Stimulated activated CD4-positive, alpha-beta T cell treated with anti-CD3 and anti-CD28 coated beads, Interleukin-1b, Interleukin-23, amount 100 ng/mL, for 48 hours (primary cell): ENCODE measurements around the gene TGOLN2.
"Not testable (repeated sequence)": the region's sequence is repeated elsewhere in the genome, so short reads cannot be mapped to it uniquely, and the experiment has no call there.

Source experiments
- DNase-seq: peaks from one replicate; pipeline ENCODE4 v3.0.0-alpha.2; 2020

Gene TGOLN2

DNA sequence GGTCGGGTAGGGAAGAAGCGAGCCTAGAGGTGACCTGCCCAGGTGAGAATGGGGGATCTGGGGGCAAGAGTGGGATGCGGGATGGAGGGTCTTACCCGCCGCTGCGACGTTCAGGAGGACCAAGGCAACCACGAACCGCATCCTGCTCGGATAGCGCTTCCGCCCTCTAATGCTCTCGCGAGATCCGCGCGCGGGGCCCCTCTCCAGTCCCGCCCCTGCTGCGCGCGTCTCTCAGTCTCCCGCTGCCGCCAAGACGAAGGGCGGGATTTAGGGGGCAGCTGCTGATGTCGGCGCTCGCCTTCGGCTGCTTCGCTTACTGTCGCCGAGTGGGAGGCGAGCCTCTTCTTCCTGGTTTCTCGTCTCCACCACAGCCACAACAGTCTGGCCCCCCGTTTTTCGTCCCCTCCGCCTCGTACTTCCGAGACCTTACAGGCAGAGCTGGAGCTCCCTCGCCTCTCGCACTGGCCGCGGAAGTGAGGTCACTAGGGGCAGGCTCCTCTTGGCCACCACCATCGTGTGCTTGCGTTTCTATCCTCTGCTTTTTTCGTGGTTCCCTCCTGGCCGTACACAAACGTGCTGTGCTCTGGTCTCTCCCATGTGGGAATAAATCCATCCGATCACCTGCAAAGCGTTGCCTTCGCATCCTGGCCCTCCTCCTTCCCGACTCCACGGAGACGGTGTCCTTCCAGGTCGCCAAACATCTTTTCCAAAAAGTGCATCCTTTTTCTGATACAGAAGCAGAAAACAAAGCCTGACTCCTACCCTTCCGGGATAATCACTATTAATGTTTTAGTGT is at the start of gene TGOLN2:
TGOLN2 (minus strand) TSS at position 168 of the 796 bp plus-strand sequence; CDS start at position 141, 27 bp downstream.
- DNase-seq, result peak; percentile 93

- DNase-seq, result no peak
Observed at GRCh38 chr2:85377083-85377482, 49.3 kb upstream of the TGOLN2 start.

- no peak for DNase-seq
Observed at GRCh38 chr2:85376291-85377065, 48.7 kb upstream of the TGOLN2 start.

DNA sequence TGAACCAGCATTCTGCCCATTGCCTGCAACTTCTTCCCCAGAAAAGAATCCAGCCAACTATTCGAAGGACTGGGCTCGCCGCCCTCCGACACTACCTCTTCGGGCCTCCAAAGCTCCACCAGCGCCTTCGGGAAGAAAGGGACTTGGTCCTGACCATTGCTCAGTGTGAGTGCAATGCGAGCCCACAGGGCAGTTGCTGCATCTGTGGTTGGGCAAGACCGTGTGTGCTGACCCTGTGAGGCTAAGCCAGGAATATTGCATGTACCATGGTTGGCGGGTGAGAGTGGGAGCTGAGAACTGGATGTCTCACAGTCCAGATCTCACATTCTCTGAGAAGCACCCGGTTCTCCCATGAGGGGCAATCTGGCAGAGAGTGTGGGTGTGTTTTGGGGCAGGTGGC is 43.3 kb upstream of the TGOLN2 start:
- no peak for DNase-seq

- no peak for DNase-seq
Observed at GRCh38 chr2:85369500-85369899, 41.7 kb upstream of the TGOLN2 start.

DNA sequence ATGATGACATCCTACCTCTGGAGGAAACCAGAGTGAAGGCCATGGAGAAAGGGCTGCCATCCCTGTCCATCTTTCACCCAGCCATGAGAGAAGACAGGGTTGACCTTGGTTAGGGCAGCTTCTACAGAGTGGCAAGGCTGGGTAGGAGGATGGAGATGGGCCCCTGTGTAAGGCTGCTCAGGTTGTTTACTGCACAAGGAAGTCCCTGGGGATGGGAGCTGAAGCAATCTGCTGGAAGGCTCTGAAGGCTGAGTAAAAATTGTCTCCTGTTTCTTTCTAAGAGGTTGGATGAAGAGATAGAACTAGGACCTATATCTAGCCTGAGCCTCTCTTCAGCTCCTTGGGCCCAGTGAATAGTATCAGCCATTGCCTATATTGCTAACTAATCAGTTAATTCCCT is 41.1 kb upstream of the TGOLN2 start:
- DNase-seq, result no peak

- no peak for DNase-seq
Observed at GRCh38 chr2:85367180-85367579, 39.4 kb upstream of the TGOLN2 start.

DNA sequence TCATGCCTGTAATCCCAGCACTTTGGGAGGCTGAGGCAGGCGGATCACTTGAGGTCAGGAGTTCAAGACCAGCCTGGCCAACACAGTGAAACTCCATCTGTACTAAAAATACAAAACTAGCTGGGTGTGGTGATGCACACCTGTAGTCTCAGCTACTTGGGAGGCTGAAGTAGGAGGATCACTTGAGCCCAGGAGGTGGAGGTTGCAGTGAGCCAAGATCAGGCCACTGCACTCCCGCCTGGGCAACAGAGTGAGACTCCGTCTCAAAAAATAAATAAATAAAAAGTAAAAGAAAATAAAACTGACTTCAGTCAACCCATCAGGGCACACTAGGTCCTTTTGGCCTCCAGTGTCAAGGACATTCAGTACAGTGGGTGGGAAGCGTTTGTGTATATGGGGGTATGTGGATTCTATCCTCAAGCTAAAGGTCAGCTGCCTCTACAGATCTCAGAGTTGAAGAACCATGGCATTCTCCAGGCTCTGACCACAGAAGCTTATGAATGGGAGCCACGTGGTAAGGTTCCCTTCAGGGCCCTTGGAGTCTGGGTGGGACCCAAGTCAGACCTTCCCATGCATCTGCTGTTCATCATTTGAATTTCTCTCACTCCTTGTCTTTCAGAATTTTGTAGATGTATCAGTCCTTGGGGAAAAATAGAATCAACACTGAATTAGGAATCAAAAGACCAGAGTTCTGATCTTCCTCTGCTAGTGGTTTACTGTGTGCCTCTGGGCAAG is 35.0 kb upstream of the TGOLN2 start:
- not testable (repeated sequence) for DNase-seq

DNA sequence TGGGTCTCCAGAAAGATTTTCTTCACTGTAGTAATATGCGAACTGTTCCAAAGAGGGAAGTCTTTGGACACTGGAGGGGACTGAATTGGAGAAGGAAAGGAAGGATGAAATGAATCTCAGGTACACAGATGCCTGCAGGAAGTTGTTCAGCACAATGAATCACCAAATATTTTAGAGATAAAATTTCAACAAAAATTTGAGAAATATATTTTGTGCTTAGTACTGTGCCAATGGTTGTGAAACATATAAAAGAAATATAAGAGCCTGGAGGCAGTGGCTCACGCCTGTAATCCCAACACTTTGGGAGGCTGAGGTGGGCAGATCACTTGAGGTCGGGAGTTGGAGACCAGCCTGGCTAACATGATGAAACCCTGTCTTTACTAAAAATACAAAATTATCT is 29.9 kb upstream of the TGOLN2 start:
- no peak for DNase-seq

DNA sequence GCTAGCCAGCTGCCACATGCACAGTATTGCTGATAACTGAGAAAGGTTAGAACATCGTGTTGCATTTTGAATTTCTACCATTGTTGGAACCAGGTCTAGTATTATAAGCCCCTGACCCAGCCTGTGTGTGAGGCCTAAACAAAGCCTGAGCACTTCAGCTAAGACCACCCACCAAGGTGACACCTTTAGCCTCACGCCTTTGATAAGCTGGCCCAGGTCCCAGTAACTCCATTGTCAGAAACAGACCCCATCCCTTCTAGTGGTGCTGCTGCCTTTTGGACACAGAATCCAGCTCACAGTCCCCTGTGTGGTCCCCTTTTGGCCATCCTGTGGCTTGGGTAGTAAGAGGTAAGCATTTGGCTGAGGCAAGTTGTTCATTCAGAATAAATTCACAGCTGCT is 28.4 kb upstream of the TGOLN2 start:
- no peak for DNase-seq

DNA sequence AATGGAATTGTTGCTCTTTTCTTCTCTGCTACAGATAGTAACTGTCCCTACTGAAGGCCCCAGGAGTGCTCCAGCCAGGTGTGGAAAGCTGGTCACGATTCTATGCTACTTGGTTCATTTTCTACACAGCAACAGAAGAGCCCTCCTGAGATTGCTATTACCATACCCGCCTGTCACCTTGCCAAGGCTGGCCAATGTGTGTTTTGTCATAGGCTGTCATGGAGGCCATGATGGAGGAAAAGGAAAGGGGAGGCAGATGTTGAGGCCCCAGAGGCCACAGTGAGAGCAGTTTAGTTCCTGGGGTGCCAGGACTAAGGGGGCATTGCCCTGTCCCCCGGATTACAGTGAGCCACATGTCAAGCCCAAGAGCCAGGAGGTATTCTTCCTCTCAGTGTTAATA is 27.7 kb upstream of the TGOLN2 start:
- DNase-seq, result no peak

DNA sequence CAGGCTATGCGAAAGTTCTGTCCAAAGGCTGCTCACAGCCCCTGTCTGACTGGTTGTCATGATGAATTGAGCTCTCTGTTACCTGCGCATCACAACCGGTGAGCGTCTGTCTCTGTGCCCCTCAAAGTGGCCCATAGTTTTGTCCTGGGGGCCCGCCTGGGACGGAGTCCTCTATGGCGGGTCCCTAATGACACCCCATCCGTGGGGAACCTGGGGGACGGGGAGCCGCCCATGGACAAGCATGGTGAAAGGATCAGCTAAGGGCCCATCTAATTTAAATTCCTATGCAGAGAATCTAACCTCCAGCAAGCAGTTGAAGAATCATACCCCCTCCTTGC is 27.3 kb upstream of the TGOLN2 start:
- DNase-seq, result no peak

DNA sequence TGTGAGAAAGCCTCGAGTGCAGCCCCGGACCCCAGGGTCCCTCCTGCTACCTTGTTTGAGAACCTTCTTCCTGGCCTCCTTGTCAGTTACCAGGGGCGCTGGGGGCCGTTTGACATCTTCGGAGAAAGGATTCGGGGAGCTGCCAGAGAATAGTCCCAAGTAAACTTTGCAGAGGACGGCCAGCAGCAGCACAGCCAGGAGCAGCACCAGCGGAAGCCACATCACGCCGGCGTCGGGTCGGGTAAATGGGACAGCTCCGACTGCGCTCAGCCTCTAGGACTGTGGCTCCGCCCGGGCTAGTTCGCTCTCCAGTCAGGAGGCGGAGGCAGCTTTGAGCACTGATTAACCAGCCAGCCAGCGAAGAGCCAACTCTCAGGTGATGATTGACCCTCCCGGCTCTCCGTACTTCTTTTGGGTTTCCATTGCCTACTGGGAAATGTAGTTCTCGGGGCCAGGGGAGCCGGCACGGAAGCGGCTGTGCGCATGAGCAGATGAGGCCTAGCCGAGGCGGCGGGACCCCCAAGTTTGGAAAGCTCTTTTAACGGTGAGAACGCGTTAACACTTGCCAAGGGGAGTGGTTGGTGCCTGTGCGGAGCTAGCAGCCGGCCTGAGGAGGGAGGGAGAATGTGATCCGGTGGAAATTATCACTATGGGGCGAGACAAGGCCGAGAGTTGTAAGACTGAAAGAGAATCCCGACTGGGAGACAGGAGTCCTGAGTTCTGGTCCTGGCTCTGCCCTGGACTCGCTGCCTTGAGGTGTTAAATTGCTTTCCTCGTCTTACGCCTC is 26.7 kb upstream of the TGOLN2 start, which contains the start of the genes ELMOD3 and RETSAT:
ELMOD3 (plus strand) TSS at position 484 of the 787 bp plus-strand sequence. CDS start 2,430 bp downstream, outside the sequence.
RETSAT (minus strand) TSS at position 243 of the 787 bp plus-strand sequence; CDS start at position 222, 21 bp downstream.
- DNase-seq, result peak; percentile 97

DNA sequence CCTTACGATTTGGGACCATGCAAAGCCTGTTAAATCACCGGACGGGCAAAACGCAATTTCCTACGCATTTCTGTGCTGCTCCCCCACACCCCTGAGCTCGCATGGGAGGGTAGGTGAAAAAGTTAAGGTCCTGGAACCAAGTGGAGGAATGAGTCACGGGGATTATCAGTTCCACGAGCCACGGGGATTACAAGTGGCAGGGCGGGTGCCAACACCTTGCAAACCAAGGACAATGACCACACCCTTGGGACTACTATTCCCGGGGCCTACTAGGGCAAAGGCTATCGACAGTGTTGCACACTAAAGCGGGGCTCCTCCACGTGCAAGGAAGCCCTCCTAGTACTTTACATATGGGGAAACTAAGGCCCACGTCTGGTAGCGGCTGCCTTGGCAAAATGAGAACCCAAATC is 26.1 kb upstream of the TGOLN2 start:
- DNase-seq, result peak; percentile 13

GRCh38 chr2:85347599-85347998 is 19.8 kb upstream of the TGOLN2 start:
- DNase-seq, result no peak

DNA sequence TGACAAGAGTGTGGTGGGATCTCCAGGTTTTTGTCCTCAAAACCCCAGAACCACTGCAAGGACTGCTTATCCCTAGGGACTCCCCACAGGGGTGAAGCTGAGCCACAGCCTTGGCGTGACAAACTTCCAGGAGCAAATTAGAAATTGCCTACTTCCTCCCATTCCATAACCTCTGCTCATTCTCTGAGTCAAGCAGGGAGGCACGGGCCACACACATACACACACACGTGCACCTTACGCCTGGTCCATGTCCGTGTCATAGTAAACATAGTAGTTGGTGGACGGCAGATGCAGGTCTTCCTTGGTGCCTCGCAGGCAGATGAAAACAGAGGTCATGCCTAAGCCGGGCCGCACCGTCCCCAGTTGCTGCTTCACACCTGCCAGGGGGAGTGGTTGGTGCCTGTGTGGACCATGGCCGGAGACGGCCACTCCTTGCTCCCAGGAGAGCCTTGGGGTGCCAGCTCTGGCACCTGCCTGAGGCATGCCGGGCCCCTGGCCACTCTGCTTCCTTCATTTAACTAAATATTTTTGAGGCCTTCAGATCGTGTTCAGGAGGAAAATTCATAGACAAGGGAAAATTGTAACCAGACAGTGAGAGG is 16.7 kb upstream of the TGOLN2 start:
- no peak for DNase-seq

- not testable (repeated sequence) for DNase-seq
Observed at GRCh38 chr2:85343207-85343895, 15.6 kb upstream of the TGOLN2 start.

- no peak for DNase-seq
Observed at GRCh38 chr2:85342156-85342555, 14.4 kb upstream of the TGOLN2 start.

DNA sequence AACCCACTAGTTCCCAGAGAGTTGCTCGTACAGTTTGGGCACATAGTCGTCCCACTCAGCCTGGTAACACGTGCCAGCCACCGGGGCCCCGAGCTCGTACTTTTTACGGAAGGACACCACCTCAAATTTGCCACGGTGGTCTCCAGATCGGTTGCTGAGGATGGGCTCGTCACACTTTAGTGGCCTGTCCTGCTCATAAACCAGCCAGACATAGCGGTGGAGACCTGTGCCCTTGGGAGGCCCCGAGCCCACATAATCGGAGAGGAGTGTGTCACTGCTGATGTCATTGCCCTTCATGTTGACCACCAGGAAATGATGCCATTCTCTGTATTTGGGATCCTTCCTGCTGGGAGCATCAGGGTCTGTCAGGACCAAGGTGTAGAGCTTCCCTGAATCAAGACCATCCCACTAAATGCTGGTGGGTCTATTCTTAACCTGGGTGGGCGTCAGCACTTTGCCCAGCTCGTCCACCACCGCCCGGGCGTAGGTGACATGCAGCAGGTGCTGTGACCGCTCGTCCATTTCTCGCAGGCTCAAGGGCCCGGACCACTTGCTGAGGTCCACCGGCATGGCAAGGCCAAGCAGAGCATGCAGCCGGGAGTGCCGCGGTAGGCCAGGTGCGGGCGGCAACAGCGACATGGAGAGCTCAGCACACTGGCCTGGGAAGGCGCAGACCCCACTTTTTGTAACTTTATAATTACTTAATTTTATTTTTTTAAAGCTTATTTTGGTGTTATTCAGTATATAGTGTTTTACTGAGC is 13.7 kb upstream of the TGOLN2 start:
- no peak for DNase-seq

DNA sequence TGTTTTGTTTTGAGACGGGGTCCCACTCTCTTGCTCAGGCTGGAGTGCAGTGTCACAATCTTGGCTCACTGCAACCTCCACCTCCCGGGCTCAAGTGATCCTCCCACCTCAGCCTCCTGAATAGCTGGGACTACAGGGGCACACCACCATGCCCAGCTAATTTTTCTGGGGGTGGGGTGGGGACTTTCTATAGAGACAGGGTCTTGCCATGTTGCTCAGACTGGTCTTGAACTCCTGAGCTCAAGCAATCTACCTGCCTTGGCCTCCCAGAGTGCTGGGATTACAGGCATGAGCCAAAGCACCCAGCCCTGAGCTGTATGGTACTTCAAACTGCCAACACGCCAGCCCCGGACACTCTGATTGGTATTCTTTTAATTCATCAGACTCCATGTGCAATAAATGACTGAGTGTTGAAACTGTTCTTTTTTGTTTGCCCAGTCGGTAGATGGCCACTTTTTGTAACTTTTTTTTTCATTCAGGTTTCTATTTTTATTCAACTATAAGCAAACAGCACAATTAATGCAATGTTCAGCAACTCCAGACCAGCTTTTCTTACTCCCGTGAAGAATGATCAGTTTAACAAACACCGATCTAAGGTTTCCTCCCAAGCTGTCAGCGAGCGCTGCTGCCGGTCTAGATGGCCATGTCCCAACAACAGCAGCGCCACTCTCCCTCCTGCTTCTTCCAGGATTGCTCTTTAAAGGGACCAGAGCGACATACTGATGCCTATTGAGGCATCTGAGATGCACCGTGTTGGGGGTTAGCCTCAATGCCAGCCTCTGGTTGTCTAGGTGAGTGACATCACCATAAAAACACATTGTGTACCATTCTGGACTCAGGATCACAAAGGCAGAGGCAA is 12.5 kb upstream of the TGOLN2 start:
- DNase-seq, result no peak
